Measurements from ENCODE around the gene MPIG6B.

The MPIG6B gene

DNA sequence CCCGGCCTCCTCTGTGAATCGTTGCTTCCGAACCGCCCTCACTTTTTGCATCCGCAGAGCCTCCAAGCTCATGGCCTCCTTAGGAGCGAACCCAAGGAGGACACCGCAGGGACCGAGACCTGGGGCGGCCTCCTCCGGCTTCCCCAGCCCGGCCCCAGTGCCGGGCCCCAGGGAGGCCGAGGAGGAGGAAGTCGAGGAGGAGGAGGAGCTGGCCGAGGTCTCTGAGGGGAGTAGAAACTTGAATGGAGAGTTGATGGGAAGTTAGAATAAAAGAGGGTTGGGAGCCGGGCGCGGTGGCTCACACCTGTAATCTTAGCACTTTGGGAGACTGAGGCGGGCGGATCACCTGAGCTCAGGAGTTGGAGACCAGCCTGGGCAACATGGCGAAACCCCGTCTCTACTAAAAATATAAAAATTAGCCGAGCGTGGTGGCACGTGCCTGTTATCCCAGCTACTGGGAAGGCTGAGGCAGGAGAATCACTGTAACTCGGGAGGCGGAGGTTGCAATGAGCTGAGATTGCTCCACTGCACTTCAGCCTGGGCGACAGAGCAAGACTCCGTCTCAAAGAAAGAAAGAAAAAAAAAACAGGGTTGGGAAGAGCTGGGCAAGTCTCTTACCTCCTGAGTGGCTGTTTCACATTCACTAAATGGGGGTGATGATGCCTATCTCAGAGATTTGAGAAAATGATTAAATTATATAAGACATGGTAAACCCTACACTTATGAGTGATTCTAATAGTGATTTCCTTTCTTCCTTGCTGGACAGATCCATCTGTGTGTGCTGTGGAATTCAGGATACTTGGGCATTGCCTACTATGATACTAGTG lies 17.4 kb downstream of the MPIG6B start:
- POLR2A ChIA-PET = interaction anchor here (0.7 to 1.4 kb wide), 4 partner anchors 11 to 92 kb away, joined by 3 to 9 read pairs (median 4); partner anchors contain the start of gene HSPA1B
- CTCF ChIA-PET = interaction anchor here (0.8 to 11.4 kb wide), 10 partner anchors 11 to 79 kb away, joined by 3 to 73 read pairs (median 4); partner anchors contain the start of genes C6orf47 and DDAH2
- no peak for DNase-seq (ENCODE audit: extremely low spot score)
- TF ChIP-seq, protein P1, sequence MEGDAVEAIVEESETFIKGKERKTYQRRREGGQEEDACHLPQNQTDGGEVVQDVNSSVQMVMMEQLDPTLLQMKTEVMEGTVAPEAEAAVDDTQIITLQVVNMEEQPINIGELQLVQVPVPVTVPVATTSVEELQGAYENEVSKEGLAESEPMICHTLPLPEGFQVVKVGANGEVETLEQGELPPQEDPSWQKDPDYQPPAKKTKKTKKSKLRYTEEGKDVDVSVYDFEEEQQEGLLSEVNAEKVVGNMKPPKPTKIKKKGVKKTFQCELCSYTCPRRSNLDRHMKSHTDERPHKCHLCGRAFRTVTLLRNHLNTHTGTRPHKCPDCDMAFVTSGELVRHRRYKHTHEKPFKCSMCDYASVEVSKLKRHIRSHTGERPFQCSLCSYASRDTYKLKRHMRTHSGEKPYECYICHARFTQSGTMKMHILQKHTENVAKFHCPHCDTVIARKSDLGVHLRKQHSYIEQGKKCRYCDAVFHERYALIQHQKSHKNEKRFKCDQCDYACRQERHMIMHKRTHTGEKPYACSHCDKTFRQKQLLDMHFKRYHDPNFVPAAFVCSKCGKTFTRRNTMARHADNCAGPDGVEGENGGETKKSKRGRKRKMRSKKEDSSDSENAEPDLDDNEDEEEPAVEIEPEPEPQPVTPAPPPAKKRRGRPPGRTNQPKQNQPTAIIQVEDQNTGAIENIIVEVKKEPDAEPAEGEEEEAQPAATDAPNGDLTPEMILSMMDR (IDR thresholded peaks at IDR 0.05; ENCODE audit: control extremely low read depth, extremely low read depth, low read depth, missing control alignments) = no peak

DNA sequence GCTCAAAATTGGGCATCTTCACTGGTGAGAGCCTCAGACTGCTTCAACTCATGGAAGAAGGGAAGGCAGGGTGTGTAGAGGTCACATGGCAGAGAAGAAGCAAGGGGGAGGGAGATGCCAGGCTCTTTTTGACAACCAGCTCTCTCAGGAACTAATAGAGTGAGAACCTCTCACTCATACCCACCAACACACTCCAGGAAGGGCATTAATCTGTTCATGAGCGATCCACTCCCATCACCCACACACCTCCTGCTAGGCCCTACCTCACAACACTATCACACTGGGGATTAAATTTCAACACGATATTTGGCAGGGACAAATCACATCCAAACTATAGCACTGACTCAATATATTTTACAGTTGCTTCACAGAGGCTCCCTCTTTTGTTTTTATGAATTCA lies 18.6 kb downstream of the MPIG6B start:
- ChIA-PET POLR2A (no interaction called here), CTCF (interaction anchor here (1.0 to 11.4 kb wide), 5 partner anchors 11 to 190 kb away, joined by 3 to 73 read pairs (median 3); partner anchors contain the start of gene DDAH2)
- TF ChIP-seq, protein P1 (IDR thresholded peaks at IDR 0.05; ENCODE audit: control extremely low read depth, extremely low read depth, low read depth, missing control alignments) = no peak
- no peak for DNase-seq (ENCODE audit: extremely low spot score)

DNA sequence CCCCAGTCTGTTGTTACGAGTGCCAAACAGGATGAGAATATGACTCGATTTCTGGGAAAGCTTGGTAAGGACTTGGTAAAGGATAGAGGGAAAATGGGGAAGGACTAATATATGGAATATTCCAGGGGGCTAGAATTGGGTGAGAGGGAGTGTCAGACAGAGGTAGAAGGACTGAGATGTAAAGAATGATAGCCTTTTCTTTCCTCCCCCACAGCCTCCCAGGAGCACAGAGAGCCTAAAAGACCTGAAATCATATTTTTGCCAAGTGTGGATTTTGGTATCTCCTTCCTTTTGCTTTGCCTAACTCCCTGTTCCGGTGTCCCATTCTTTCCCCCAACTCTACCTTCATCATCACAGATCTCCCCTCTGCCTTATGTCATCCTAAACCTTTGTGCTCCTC lies 19.7 kb downstream of the MPIG6B start:
- TF ChIP-seq, protein P1 (IDR thresholded peaks at IDR 0.05; ENCODE audit: control extremely low read depth, extremely low read depth, low read depth, missing control alignments) = no peak
- POLR2A ChIA-PET = no interaction called here
- CTCF ChIA-PET = interaction anchor here (1.1 to 11.4 kb wide), 2 partner anchors 10 to 28 kb away, joined by 3 to 73 read pairs; no protein-coding TSS in a partner anchor
- no peak for DNase-seq (ENCODE audit: extremely low spot score)

DNA sequence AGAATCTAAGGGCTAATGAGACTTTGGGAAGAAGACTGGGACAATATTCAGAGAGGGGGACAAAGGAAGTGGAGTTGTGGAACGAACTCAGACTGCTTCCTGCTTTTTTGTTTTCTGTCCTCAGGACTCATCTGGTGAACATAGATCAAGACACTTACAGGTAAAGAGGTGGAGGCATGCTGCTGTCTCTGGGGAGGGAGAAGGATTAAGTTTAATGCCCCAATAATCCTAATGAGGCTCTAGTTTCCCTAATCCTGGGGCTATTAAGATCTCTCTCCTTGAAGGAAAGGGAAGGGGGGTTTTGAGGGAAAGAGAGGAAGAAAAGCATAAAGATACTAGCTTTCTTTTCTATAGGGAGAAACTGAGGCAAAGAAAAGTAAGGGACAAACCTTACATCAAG lies 21.2 kb downstream of the MPIG6B start:
- TF ChIP-seq, protein P1 (IDR thresholded peaks at IDR 0.05; ENCODE audit: control extremely low read depth, extremely low read depth, low read depth, missing control alignments) = no peak
- POLR2A ChIA-PET = no interaction called here
- no peak for DNase-seq (ENCODE audit: extremely low spot score)
- CTCF ChIA-PET = no interaction called here

DNA sequence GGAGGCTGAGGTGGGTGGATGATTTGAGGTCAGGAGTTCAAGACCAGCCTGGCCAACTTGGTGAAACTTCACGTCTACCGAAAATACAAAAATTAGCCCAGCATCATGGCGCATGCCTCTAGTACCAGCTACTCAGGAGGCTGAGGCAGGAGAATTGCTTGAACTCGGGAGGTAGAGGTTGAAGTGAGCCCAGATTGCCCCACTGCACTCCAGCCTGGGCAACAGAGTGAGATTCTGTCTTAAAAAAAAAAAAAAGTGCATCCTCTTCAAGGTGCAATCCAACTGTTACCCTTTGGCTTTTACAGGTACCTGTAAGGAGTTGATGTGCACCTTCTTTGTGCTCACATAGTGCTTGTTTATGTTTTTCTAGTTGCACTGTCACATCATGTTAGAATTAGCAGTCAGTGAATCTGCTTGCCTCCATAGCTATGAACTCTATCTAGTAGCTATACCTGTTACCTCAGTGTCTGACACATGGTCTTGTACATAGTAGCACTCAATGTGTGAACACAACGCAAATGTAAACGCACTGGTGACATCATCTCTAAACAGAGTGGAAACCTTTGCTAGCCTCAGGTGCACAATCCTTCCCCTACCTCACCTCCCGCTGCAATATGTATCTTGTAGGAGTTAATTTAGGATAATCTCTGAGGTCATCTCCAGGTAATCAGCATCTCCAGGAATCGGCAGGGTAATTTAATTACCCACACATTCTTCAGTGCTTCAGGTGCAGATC lies 26.3 kb downstream of the MPIG6B start:
- DNase-seq (ENCODE audit: extremely low spot score) = no peak
- ChIA-PET POLR2A (no interaction called here), CTCF (interaction anchor here (1.4 to 3.0 kb wide), 3 partner anchors 21 to 71 kb away, joined by 3 to 14 read pairs (median 4); no protein-coding TSS in a partner anchor)
- TF ChIP-seq, protein P1 (IDR thresholded peaks at IDR 0.05; ENCODE audit: control extremely low read depth, extremely low read depth, low read depth, missing control alignments) = no peak

DNA sequence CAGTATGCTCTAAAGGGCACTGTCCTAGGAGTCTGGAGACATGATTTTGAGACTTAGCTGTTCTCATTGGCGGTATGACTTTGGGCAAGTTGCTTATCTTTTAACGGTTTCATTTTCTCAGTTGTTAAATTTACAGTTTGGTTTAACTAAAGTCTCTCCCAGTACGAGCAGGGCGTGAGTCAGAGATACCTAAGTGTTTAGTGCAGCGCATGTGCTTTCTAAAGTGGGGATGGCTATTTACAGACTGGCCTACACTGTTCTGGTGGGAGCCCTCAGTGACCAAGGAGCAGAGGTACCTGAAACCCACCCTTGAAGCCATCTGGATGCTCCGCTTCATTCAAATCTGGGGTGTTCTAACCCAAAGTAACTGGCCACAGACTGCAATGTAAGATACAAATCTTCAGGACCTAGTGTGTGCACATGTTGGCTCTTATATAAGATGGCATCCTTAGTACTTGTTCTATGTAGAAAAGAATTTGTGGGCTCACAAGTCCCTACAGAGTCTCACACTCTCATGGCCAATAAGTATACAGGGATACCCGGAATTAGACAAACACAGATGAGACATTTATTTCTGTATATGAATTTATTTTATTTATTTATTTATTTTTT lies 27.3 kb downstream of the MPIG6B start:
- POLR2A ChIA-PET = no interaction called here
- no peak for DNase-seq (ENCODE audit: extremely low spot score)
- TF ChIP-seq, protein P1 (IDR thresholded peaks at IDR 0.05; ENCODE audit: control extremely low read depth, extremely low read depth, low read depth, missing control alignments) = no peak
- CTCF ChIA-PET = interaction anchor here (1.4 to 3.0 kb wide), 4 partner anchors 10 to 72 kb away, joined by 3 to 14 read pairs (median 4); no protein-coding TSS in a partner anchor
